ENCODE results near the gene THNSL1.

- TF ChIP-seq GATA2 (IDR thresholded peaks at IDR 0.05; ENCODE audit: low read depth, low read length) (no peak), GATA3 (IDR thresholded peaks at IDR 0.05; ENCODE audit: low read depth, low read length) (no peak)
Measured at GRCh38 chr10:25018703-25019102, 2.3 kb downstream of the THNSL1 start.
